Activated CD8-positive, alpha-beta T cell treated with anti-CD3 and anti-CD28 coated beads, Interleukin-2, amount 10 ng/mL, durations not matched to agents 7 days and 5 days (primary cell): ENCODE results near the gene GRID1. TPM values are rescaled to one million over a fixed set of nuclear protein-coding genes. Genes with fewer than 3 reads are reported as not detected.

Source experiments
- ATAC-seq: fragments of 150-1000 bp; cut with Tn5 transposase; one replicate; pipeline ENCODE4 v1.10.0; 2021; ENCODE audit warnings: moderate library complexity
- CTCF ChIA-PET: fragments of 350-600 bp; sonication (Branson Sonifier 250); formaldehyde crosslinking; loops from one replicate; lab custom pipeline; 2021; ENCODE audit warnings: antibody characterized with exemption; lab: Charles Lee
- POLR2A ChIA-PET: fragments of 350-600 bp; sonication (Branson Sonifier 250); formaldehyde crosslinking; loops from one replicate; lab custom pipeline; 2021; ENCODE audit warnings: antibody characterized with exemption; lab: Charles Lee
- DNase-seq: peaks from one replicate; pipeline ENCODE4 v3.0.0-alpha.2; 2020
- H3K27ac Mint-ChIP-seq: one replicate; pipeline ENCODE4 v1.8.0; 2021; ENCODE audit warnings: mild to moderate bottlenecking, mixed read lengths
- H3K27me3 Mint-ChIP-seq: one replicate; pipeline ENCODE4 v1.8.0; 2021; ENCODE audit warnings: low read depth, mixed read lengths
- H3K36me3 Mint-ChIP-seq: one replicate; pipeline ENCODE4 v1.8.0; 2021; ENCODE audit warnings: low read depth, mixed read lengths
- H3K4me1 Mint-ChIP-seq: one replicate; pipeline ENCODE4 v1.8.0; 2021; ENCODE audit warnings: low read depth, mixed read lengths
- H3K4me3 Mint-ChIP-seq: one replicate; pipeline ENCODE4 v1.8.0; 2021; ENCODE audit warnings: mild to moderate bottlenecking, mixed read lengths
- H3K9me3 Mint-ChIP-seq: one replicate; pipeline ENCODE4 v1.8.0; 2022; ENCODE audit warnings: mixed read lengths; ENCODE audit not compliant: insufficient read depth
- total RNA-seq, 2 experiments: library from RNA; stranded (reverse); gene quantifications; one replicate each; pipeline ENCODE4 v1.2.3, GENCODE V29; 2021

GRID1 gene
- total RNA-seq, 2 experiments from 2014 or later, result not detected

DNA sequence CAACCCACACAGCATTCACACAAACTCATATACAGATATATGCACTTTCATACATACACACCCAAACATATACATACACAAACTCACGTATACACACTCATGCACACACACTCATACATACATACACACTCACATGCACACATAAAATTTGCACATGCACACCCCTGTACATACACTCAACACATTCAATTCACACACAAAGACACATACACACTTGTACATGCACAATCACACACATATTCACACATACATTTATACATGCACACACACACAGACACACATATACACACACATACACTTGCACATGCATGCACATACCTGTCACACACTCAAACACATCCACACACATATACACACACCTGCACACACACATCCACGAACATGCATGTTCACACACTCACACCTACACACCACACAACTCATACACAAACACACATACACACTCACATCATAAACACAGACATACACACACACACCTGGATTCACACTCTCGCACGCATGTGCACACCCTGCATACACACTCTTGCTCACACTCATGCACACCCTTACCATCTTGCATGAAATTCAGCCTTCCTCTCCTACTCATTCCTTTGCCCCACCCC, 451.2 kb downstream of the GRID1 start:
- POLR2A ChIA-PET, result no interaction called here
- H3K4me3 Mint-ChIP-seq, result no peak overlapping the region

DNA sequence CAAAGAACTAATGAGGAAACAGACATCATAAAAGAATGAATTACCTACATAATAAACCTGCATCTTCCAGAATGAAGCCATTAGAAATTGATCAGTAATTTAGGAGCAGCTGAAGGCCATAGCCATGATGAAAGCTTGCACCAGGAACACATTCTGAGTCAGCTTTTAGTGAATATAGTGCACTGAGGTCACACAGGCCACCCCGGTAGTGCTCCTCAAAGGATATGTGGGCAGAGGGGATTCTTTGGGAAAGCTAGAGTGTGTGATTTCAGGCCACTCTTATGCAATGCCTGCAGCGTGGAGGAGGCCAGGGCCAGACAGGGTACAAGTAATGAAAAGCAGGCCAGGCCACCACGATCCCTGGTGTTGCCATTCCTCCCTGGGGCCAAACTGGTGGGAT, 451.9 kb downstream of the GRID1 start:
- no peak for ATAC-seq
- ChIA-PET CTCF (no interaction called here), POLR2A (no interaction called here)
- Mint-ChIP-seq H3K4me3 (no peak overlapping the region), H3K4me1 (no peaks in the 10 kb centered on the region), H3K27me3 (no peaks in the 10 kb centered on the region), H3K9me3 (no peaks in the 10 kb centered on the region), H3K36me3 (no peaks in the 10 kb centered on the region), H3K27ac (no peak overlapping the region)
- DNase-seq, result no peak

More for the DNA sequence above, 451.2 kb downstream of the GRID1 start:
- ATAC-seq, result no peak
- DNase-seq, result no peak
- CTCF ChIA-PET, result no interaction called here
- no peak overlapping the region for H3K27ac Mint-ChIP-seq
- no peaks in the 10 kb centered on the region for H3K9me3 Mint-ChIP-seq
- H3K27me3 Mint-ChIP-seq, result no peaks in the 10 kb centered on the region
- H3K36me3 Mint-ChIP-seq, result no peaks in the 10 kb centered on the region
- no peaks in the 10 kb centered on the region for H3K4me1 Mint-ChIP-seq

DNA sequence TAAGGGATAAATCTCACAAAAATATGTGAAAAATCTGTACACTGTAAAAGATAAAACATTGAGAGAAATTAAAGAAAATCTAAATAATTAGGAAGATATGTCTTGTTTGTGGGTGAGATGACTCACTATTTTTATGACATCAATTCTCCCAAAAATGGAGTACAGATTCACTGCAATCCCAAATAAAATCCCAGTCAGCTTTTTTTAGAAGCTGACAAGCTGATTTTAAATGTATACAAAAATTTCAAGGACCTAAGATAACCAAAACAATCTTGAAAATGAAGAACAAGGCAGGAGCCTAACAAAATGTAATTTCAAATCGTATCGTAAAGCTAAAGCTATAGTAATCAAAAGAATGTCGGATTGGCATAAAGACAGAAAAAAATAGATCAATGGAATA, 458.1 kb downstream of the GRID1 start:
- Mint-ChIP-seq H3K4me1 (no peaks in the 10 kb centered on the region), H3K4me3 (no peak overlapping the region), H3K27ac (no peak overlapping the region), H3K36me3 (no peaks in the 10 kb centered on the region), H3K27me3 (peaks cover 3% of the 10 kb centered on the region), H3K9me3 (no peaks in the 10 kb centered on the region)
- no peak for ATAC-seq
- POLR2A ChIA-PET, result no interaction called here
- CTCF ChIA-PET, result no interaction called here
- DNase-seq, result no peak

DNA sequence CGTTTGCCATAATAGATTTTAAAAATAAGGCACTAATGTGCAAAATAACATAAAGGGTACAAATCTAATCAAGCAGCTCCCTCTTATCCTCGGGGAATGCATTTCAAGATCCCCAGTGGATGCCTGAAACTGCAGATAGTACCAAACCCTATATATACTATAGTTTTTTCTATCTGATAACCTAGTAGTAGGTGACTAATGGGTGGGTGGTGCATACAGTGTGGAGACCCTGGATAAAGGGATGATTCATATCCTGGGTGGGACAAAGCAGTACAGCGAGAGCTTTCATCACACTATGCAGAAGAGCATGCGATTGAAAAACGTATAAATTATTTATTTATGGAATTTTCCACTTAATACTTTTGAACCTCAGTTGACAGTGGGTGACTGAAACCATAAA, 464.5 kb downstream of the GRID1 start:
- CTCF ChIA-PET, result no interaction called here
- no peak for ATAC-seq
- DNase-seq, result no peak
- Mint-ChIP-seq H3K9me3 (no peaks in the 10 kb centered on the region), H3K36me3 (no peaks in the 10 kb centered on the region), H3K4me1 (no peaks in the 10 kb centered on the region), H3K4me3 (no peak overlapping the region), H3K27me3 (no peaks in the 10 kb centered on the region), H3K27ac (no peak overlapping the region)
- POLR2A ChIA-PET, result no interaction called here

DNA sequence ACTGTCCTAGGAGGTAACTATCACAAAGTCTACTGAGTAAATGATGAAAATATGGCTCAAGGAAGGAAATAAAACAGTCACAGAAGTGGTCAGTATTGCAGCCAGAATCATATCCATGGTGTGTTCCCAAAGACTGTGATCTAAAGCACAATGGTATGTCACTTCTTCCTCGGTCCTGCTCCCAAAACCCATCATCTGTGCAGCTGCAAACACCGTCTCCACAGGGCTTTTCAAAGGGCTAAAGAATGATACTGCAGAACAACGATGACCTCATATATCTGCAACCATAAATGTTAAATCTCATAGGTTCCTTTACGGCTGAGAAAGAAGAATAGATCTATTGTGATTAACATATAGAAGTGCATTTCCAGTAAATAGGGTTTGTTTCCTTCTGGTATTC, 465.0 kb downstream of the GRID1 start:
- Mint-ChIP-seq H3K4me3 (no peak overlapping the region), H3K27ac (no peak overlapping the region), H3K9me3 (no peaks in the 10 kb centered on the region), H3K36me3 (no peaks in the 10 kb centered on the region), H3K27me3 (no peaks in the 10 kb centered on the region), H3K4me1 (no peaks in the 10 kb centered on the region)
- DNase-seq, result no peak
- CTCF ChIA-PET, result no interaction called here
- no peak for ATAC-seq
- POLR2A ChIA-PET, result no interaction called here

DNA sequence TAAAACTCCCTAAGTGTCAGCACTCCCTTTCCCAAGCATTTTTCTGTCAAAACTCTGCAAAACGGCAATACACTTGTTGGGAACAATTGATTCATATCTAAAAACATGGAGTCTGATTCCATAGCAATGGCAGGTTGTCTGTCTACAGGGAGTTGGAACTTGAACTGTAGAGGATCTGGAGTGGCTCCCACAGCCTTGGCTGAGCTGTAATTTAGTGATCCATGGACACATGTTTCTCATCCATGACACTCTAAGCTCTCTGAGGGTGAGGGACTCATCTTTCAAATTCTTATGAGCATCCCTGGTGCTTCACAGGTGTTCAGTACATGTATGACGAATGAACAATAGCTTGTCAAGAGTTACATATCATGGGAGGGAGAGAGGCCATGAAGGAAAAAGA, 466.1 kb downstream of the GRID1 start:
- no peak overlapping the region for H3K4me3 Mint-ChIP-seq
- ChIA-PET POLR2A (no interaction called here), CTCF (no interaction called here)
- no peaks in the 10 kb centered on the region for H3K9me3 Mint-ChIP-seq
- H3K27me3 Mint-ChIP-seq, result no peaks in the 10 kb centered on the region
- no peaks in the 10 kb centered on the region for H3K36me3 Mint-ChIP-seq
- DNase-seq, result no peak
- no peak overlapping the region for H3K27ac Mint-ChIP-seq
- H3K4me1 Mint-ChIP-seq, result no peaks in the 10 kb centered on the region
- no peak for ATAC-seq

DNA sequence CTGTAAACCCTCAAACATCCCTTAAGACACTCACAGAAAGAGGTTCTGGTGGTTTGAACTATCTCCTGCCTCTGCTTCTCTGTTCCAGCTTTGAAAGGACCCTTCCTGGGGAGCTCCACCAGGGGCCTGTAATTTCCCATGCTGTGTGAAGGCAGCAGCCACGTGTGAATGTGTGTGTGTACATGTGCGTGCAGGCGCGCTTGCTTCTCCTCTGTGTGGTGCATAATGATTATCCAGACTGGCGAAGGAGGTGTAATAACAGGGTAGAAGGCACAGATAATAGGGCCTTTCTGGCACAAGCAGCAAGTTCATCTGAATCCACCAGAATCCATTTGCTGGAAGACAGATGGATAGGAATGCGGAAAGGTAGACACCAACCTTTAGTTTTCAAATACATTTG, 466.5 kb downstream of the GRID1 start:
- ATAC-seq (no peak), DNase-seq (no peak)
- Mint-ChIP-seq H3K4me1 (no peaks in the 10 kb centered on the region), H3K9me3 (no peaks in the 10 kb centered on the region), H3K27ac (no peak overlapping the region), H3K27me3 (no peaks in the 10 kb centered on the region), H3K36me3 (no peaks in the 10 kb centered on the region), H3K4me3 (no peak overlapping the region)
- POLR2A ChIA-PET, result no interaction called here
- CTCF ChIA-PET, result no interaction called here

DNA sequence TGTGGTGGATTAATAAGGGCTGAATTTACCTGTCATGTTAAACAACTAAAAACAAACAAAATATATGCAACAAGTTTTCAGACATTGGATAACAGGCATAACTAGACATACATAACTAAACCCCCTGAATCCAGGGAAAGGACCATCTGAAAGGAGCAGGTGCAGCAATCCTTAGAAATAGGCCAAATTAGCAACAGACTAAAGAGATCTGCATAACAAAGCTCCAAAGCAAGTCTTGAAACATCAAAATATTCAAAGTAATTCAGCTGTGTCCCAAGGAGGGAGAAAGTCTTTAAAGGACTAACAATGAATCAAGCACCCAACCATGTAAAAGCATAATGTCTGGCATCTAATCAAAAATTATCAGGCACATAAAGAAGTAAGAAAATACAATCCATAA, 475.1 kb downstream of the GRID1 start:
- DNase-seq, result no peak
- ChIA-PET CTCF (no interaction called here), POLR2A (no interaction called here)
- H3K36me3 Mint-ChIP-seq, result no peaks in the 10 kb centered on the region
- H3K27ac Mint-ChIP-seq, result no peak overlapping the region
- ATAC-seq, result no peak
- no peaks in the 10 kb centered on the region for H3K9me3 Mint-ChIP-seq
- no peaks in the 10 kb centered on the region for H3K4me1 Mint-ChIP-seq
- H3K27me3 Mint-ChIP-seq, result peaks cover 6% of the 10 kb centered on the region
- no peak overlapping the region for H3K4me3 Mint-ChIP-seq

DNA sequence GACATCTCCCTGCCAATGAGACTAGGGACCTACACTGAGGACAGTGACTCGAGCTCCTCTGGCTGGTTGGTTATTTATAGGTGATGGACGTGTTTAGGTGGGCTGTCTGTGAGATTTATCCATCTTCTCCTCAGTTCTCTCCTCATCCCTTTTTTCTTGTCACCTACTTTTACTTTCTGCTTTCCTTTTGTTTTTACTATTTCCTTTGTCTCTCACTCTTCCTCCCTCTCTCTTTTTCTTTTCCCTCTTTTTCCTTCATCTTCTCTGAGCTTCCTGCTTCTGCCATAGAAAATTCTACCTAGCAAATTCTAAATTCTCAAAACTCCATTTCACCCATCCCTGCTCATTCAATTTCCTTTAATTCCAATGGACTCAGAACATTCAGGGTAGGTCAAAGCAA, 478.0 kb downstream of the GRID1 start:
- Mint-ChIP-seq H3K27me3 (peaks cover 6% of the 10 kb centered on the region), H3K4me1 (no peaks in the 10 kb centered on the region), H3K27ac (no peak overlapping the region), H3K36me3 (no peaks in the 10 kb centered on the region), H3K9me3 (no peaks in the 10 kb centered on the region), H3K4me3 (no peak overlapping the region)
- DNase-seq (no peak), ATAC-seq (no peak)
- ChIA-PET CTCF (no interaction called here), POLR2A (no interaction called here)

DNA sequence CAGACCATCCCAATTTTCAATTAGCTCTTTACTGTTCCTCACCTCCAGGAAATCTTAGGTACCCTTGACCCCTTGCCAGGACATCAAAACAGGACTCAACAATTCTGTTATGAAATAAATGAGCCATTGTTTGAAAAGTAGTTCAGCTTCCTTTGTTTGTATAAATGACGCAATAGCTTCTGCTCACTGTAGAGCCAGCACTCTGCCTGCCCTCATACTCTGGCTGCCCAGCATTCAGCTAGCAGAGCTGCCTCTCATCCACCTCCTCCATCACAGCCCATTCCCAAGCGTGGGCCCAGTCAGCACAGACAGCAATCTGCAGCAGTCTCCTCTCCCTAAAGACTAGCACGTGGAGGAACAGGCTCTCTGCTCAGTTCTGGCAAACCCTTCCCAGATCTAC, 478.6 kb downstream of the GRID1 start:
- H3K9me3 Mint-ChIP-seq, result no peaks in the 10 kb centered on the region
- no peaks in the 10 kb centered on the region for H3K4me1 Mint-ChIP-seq
- no peaks in the 10 kb centered on the region for H3K36me3 Mint-ChIP-seq
- POLR2A ChIA-PET, result no interaction called here
- H3K27me3 Mint-ChIP-seq, result peaks cover 6% of the 10 kb centered on the region
- CTCF ChIA-PET, result no interaction called here
- H3K4me3 Mint-ChIP-seq, result no peak overlapping the region
- ATAC-seq, result no peak
- no peak for DNase-seq
- no peak overlapping the region for H3K27ac Mint-ChIP-seq

DNA sequence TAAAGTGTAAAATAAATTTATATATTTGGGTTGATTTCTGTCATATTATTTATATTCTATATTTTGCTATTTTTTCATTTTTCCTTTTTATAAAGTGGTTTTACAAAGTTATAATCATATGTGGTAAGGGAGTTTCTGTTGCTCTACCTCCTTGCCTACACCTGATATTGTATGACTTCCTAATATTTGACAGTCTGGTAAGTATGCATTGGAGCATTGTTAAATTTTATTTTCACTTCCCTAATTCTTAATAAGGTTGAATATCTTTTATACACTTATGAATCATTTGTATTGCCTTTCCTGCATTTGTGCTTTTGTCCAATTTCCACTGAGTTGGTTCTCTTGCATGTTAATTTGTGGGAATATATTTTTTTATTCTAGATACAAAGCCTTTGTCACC, 492.4 kb downstream of the GRID1 start:
- H3K4me1 Mint-ChIP-seq, result no peaks in the 10 kb centered on the region
- H3K9me3 Mint-ChIP-seq, result no peaks in the 10 kb centered on the region
- ATAC-seq (no peak), DNase-seq (no peak)
- H3K27ac Mint-ChIP-seq, result no peak overlapping the region
- ChIA-PET CTCF (no interaction called here), POLR2A (no interaction called here)
- H3K27me3 Mint-ChIP-seq, result no peaks in the 10 kb centered on the region
- H3K4me3 Mint-ChIP-seq, result no peak overlapping the region
- H3K36me3 Mint-ChIP-seq, result no peaks in the 10 kb centered on the region

DNA sequence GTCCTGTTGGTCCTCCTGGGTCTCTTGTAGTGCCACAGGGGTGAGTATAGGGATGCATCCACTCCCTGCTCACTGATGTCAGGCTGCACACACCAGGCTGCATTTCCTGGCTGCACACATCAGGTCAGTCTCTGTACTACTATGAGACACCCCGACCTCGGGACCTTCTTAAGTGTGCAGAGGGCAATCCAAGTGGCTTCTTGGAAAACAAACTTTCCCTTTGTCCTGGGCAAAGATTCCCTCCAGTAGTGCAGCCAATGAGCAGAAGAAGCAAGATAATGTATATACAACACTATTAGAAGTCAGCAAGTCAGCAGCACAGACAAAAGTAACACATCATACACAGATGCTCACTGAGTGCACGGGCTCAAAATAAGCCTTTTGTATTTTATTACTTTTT, 493.5 kb downstream of the GRID1 start:
- Mint-ChIP-seq H3K36me3 (no peaks in the 10 kb centered on the region), H3K27me3 (no peaks in the 10 kb centered on the region), H3K4me1 (no peaks in the 10 kb centered on the region), H3K4me3 (no peak overlapping the region), H3K9me3 (no peaks in the 10 kb centered on the region), H3K27ac (no peak overlapping the region)
- DNase-seq (no peak), ATAC-seq (no peak)
- ChIA-PET POLR2A (interaction anchor here (0.6 kb wide), 1 partner anchor 29 kb away, joined by 5 read pairs; no protein-coding TSS in a partner anchor), CTCF (no interaction called here)
